ENCODE results near the gene RANGAP1.

RANGAP1 gene

GRCh38 chr22:41231369-41231768 is 54.6 kb downstream of the RANGAP1 start:
- no peak for DNase-seq

GRCh38 chr22:41230401-41230785 is 55.6 kb downstream of the RANGAP1 start:
- DNase-seq, result no peak

- DNase-seq, result no peak
Observed at GRCh38 chr22:41229730-41230400, 56.1 kb downstream of the RANGAP1 start.

- DNase-seq, result no peak
Observed at GRCh38 chr22:41229215-41229614, 56.8 kb downstream of the RANGAP1 start.

GRCh38 chr22:41226723-41227655 is 59.0 kb downstream of the RANGAP1 start:
- peak; percentile 54 to 67 (median 62) for DNase-seq

- DNase-seq, result no peak
Observed at GRCh38 chr22:41223535-41223934, 62.5 kb downstream of the RANGAP1 start.

GRCh38 chr22:41222846-41223507 is 63.0 kb downstream of the RANGAP1 start:
- no peak for DNase-seq

- DNase-seq, result peak; percentile 92 to 98 (median 95)
Observed at GRCh38 chr22:41217553-41218157, 68.3 kb downstream of the RANGAP1 start.

- peak; percentile 28 to 42 (median 32) for DNase-seq
Observed at GRCh38 chr22:41216984-41217383, 69.0 kb downstream of the RANGAP1 start.

GRCh38 chr22:41215926-41216325 is 70.1 kb downstream of the RANGAP1 start:
- no peak for DNase-seq

- no peak for DNase-seq
Observed at GRCh38 chr22:41215409-41215808, 70.6 kb downstream of the RANGAP1 start.

GRCh38 chr22:41206719-41207118 is 79.3 kb downstream of the RANGAP1 start:
- no peak for DNase-seq

- DNase-seq, result peak; percentile 97 to 98 (median 97)
Observed at GRCh38 chr22:41204992-41205900, 80.7 kb downstream of the RANGAP1 start, which contains the start of gene L3MBTL2. Gene L3MBTL2 (plus strand): TSS chr22:41205312. CDS start chr22:41205363, 51 bp downstream.

GRCh38 chr22:41204066-41204465 is 81.9 kb downstream of the RANGAP1 start:
- no peak for DNase-seq

- DNase-seq, result no peak
Observed at GRCh38 chr22:41203118-41203517, 82.9 kb downstream of the RANGAP1 start.

- peak in 2 of 3 donors; percentile 8 to 34 for DNase-seq
Observed at GRCh38 chr22:41201141-41201540, 84.8 kb downstream of the RANGAP1 start.

GRCh38 chr22:41198027-41198580 is 87.9 kb downstream of the RANGAP1 start:
- DNase-seq, result peak; percentile 49 to 57 (median 52)

- DNase-seq, result peak; percentile 86 to 96 (median 92)
Observed at GRCh38 chr22:41197038-41197972, 88.7 kb downstream of the RANGAP1 start.

All from suppressor macrophage treated with lipopolysaccharide for 1 hour (primary cell).